ENCODE measurements around the gene ABL1.

ABL1 gene

DNA sequence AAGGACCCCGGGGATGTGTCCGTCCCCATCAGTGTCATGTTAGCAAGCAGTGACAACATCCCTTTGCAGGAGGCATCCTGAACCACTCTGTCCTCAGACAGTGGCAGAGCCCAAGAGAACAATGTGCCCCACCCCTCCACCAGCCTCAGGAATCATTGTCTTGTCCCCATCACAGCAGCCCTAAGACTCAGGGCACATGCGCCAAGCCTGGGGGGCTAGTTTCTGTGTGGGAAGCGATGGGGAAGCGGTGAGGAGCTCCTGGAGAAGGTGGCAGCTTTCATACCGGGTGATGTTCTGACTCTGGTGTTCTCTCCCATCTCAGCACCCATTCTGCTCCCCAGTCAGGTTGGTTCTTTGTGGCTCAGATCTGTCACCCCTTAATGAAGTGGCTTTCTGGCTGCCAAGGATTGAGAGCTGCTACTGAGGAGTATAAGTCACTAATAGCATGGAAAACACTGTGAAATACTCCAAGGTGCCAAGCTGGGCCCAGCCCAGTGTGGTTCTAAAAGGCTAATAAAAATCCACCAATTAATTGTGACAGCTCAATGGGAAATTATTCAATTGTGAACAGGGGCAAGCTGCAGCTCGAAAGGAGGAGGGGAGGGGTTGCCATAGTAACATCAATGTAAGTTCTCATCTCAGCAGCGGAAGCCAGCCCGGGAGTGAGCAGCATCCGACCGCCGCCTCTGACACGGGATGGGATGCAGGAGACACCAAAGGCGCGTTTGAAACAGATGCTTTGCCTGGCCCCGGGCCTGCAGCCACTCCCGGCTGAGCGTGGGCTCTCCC lies 56.8 kb downstream of the ABL1 start:
- DNase-seq (ENCODE audit: low read depth), result no peak

DNA sequence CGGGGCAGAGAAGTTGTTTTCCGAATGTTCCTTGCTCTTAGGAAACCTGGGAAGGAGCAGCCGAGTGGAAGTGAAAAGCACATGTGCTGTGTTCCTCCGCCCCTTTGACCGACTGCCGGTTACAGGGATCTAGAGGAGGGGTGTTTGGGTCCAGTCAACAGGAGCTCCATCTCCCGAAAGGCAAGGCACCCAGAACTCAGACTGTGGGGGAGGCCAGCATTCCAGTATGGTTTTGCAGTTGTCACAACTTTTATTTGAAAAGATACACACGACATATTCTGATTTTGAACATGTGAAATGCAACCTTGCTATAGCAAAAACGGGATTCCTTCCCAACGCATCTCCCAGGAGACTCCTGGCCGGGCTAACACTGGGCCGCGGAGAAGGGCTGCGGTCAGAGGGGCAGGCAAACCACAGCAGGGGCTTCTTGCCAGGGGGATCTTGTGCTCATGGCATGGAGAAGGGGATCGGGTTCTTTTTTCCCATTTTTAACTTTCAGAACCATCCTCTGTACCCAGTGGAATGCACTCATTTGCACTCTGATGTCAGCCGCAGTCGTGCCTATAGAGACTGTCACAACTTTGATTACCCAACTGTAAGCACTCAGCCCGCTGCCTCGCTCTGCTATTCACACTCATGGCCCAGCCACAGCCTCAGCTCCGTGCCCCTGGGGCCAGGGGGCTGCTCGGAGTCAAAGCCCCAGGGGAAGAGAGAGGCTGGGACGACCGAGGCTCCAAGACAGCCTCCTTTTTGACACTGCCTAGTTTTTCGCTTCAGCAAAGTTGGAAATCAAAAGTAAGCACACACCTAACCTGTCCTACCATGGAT lies 57.6 kb downstream of the ABL1 start:
- DNase-seq (ENCODE audit: low read depth), result no peak

DNA sequence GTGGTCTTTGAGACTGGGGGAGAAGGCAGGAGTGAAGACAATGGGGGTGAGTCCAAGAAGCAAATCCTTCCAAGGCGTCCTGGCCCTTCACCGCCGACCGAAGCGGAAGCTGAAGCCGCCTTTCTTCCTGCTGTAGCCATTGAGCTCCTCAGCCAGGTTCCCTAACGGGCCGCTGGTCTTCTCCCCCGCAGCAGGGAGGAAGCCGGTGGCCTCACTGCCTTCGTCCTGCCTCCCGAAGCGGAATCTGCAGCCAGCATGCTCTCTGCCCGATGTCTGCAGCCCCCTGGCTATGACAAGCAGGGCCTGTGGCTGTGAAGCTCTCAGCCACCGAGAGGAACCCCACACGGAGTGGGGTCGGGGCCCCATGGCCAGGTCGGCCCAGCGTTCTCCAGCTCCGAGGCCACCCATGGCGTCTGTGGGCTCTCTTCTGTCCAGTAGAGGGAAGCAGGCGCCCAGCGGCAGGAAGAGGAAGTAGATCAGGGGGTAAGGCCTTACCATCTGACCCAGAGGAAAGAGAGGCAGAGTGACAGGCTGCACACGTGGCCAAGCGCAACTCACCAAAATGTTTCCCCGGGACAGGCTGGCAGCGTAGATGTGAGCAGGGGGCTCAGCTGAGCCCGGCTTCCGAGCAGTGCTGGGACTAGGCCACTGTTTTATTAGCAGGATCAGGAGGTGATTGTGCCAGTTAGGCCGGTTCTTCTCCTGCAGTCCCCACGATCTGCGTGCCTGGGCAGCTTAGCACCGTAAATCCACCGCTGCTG lies 58.5 kb downstream of the ABL1 start:
- no peak for DNase-seq (ENCODE audit: low read depth)

DNA sequence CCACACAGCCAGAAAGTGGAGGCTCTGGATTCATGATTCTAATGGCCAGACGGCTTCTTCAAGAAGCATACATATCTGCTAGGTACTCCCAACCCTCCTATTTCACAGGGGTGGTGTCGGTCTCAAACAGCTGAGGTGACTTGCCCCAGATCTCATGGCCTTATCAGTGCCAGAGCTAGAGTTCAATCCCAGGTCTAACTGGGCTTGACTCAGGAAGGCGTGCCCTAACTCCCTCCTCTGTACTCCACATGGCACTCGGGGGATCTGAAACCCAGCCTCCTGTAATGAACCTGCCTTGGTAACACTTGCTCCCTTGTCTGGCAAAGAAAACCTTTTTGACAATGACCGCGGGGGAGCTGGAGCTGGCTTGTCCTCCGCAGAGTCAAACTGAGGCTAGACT lies 59.5 kb downstream of the ABL1 start:
- DNase-seq (ENCODE audit: low read depth), result no peak

DNA sequence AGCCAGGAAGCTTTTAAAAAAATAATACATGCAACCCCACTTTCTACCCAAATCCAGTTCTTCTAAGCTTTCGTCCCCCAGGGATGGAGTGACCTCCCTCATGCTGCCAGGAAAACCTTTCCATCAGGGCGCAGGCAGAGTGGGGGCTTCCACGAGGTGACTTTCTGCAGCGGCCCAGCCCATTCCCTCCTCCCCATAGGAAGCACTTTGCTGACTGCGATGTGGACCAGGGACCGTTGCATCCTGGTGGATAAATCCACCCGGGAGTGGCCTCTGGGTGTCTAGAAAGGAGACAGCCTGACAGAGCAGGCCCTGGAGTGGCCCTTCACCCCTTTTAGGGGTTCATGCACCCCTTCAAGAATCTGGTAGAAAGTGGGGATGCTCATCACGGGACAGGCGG lies 60.0 kb downstream of the ABL1 start:
- no peak for DNase-seq (ENCODE audit: low read depth)

DNA sequence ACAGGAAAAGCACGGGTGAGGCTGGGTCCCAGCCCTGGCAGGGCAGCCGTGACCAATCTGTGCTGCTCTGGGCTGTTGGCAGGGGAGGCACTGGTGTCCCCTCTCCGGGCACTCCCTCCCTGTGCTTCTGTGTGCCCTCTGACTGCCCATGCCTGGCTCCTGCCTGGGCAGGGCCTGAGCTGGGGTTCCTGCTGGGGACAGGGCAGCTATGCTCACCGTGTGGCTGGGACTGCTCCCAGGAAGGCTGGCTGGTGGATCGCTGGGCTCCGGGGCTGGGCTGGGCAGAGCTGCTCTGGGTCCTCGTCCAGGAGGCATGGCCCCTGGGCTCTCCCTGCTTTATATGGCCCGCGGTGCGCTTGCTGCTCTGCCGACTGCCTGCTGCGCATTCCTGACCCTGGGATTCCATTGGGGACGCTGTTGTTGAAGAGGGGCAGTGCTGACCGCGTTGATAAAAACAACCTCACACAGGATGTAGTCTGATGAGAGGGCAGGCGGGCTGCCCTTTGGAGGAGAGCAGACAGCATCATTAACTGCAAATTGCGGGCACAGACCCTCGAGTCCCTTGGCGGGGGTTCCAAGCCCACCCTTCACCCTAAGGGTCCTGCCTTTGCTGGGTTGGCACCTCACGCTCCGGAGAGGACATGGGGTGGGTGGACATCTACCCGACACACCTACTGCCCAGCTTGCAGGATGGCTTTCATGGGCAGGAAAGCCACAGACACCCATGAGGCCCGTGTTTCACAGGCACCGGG lies 60.6 kb downstream of the ABL1 start:
- no peak for DNase-seq (ENCODE audit: low read depth)

DNA sequence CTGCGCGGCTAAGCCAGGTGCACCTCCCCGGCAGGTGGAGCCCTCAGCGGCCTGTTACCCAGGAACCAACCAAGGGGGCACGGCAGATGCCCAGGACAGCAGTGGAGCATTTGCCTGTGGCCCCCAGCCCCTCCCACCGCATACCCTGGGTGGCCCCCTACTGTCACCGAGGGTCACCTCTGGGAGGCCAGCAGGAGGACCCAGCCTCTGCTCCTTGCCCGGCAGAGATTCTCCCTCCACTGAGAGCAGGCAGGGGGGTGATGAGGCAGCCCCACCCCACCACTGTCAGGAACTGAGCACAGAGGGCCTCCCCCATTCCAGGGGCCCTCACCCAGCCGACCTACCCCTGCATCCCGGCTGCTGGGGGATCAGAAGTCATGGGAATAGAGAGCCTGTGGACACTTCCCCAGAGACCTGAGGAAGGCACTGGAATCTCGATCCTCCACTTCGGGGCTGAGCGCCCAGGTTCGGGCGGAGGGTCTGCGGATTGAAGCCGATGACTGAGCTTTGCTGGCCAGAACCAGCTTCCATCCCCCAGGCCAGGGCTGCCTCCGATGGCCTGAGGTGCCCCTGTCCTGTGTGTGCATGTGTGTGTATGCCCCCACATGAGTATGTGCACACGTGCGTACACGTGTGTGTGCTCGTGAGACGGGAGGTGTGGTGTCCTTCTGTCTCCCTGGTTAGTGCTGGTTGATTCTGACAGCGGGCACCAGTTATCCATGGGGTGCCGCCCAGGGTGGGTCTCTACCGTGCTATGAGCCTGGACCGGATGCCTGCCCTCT lies 61.4 kb downstream of the ABL1 start, which contains the start of gene QRFP:
TSS of gene QRFP (minus strand) at position 580 of the 782 bp plus-strand sequence. CDS start 2,974 bp downstream, outside the sequence.
- DNase-seq (ENCODE audit: low read depth), result no peak

DNA sequence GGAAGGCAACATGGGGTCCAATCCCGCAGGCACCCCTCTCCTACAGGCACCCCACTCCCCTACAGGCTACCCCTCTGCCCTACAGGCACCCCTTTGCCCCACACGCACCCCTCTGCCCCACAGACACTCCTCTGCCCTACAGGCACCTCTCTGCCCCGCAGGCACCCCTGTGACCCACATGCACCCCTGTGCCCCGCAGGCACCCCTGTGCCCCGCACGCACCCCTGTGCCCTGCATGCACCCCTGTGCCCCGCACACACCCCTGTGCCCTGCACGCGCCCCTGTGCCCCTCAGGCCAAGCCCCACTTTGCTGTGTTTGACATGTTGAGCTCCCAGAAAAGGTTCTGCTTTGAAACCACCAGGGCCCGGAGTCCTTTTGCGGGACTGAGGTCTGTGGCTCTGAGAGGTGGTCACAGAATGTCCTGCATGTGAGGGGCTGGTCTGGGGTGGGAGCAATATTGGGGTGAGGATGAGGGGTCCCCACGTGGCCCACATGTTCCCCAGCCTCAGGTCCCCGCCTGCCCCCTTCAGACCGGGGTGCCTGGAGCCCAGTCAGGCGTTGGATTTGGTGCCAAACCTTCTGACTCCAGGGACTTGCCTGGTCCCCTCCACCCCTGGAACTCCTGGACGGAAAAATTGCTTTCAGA lies 62.2 kb downstream of the ABL1 start:
- no peak for DNase-seq (ENCODE audit: low read depth)

DNA sequence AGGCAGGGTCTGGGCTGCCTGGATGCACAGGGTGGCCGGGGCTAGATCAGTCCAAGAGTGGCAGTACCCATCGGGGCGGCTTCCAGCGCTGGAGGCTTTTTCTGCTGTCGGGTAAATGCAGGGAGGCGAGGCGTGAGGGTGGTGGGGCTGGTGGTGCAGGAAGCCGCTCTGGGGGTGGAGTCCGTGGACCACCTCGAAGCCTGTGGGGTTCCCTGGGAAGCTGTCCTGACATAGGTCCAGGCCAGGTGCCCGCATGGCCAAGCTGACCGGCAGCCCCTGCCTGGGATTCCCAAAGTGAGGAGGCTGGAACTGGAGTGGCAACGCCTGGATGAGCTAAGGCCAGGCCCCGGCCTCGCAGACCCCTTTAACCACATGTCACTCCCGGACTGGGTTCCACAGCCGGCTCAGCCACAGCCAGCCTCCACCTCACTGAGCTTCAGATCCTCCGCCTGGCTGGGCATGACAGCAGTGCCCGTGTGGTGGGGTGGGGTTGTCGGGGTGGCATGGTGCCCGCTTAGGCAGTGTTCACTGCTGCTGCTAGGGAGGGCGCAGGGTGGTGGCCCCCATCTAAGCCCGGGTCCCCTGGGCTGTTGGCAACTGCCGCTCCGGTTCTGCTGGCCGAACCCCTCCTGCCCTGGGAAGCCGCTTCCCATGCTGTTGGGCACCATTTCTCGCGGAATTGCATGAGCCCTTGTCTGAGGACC lies 62.9 kb downstream of the ABL1 start:
- no peak for DNase-seq (ENCODE audit: low read depth)

DNA sequence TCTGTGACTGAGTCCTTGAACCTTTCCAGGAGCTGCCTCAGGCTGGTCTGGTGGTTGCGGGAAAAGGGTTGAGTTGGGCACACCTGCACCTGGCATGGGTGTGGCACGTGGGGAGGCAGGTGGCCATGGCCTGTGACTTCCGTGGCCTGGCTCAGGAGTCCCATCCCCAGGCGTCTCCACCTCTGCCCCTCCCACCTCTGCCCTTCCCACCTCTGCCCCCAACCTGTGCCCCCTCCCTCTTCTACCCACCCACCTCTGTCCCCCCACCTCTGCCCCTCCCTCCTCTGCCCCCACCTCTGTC lies 63.4 kb downstream of the ABL1 start:
- no peak for DNase-seq (ENCODE audit: low read depth)

DNA sequence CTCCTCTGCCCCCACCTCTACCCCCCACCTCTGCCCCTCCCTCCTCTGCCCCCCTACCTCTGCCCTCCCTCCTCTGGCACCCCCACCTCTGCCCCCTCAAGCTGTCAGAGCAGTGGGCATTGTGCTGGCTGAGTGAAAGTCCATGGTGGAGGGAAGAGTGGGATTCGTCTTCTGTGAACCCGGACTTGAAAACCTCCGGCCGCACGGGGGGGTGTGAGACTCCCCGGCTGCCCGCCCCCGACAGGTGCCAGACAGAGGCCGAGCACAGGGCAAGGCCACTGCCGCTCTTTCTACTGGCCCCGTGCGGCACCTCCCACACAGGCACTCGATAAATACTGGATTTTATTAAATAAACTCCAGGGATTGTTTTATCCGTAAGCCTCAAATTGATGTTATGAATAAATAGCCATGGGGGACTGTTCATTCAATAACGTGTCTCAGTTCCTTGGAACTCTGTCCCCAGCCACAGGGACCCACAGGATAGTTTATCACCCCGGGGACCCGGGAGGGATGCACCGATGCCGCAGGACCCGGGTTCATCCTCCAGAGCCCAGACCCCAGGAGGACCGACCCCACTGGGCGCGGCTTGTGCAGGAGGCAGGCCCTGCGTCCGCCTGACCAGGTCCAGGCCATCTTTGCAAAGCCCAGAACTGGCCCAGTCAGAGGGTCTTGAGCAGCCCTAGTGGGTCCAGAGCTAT lies 64.1 kb downstream of the ABL1 start:
- DNase-seq (ENCODE audit: low read depth), result no peak

DNA sequence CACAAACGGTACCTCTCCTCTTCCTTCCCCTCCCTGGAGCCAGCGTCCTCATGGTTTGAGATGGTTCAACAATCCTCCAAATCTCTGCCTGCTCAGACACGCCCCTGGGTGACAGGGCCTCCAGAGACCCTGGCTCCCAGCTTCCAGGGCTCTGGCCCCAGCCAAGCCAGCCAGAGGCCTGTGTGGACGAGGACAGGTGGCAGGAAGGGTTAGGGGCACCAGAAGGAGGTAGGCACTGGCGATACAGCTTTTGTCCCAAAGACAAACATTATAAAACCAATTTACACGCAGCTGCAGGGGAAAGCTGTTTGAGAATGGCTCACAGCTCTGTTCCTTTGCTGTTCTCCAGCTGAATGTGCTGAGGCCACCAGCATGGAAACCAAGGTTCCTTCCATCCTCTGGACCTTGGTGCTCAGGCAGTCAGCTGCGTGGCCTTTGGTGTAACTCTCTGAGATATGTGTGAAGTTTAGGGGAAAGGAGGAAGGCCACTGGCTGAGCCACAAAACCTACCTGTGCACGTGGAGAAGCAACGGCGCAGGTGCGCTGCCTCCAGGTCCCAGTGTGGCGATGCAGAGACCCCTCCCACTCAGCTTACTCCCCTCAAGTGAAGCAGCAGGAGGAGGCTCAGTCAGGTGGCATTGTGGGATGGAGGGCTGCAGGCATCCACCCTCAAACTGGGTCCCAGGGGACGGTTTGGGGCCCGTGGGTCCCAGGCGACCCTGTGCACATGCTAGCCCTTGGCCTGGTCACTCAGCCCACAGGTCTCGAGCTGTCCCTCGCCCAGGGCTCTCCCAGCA lies 65.8 kb downstream of the ABL1 start:
- no peak for DNase-seq (ENCODE audit: low read depth)

DNA sequence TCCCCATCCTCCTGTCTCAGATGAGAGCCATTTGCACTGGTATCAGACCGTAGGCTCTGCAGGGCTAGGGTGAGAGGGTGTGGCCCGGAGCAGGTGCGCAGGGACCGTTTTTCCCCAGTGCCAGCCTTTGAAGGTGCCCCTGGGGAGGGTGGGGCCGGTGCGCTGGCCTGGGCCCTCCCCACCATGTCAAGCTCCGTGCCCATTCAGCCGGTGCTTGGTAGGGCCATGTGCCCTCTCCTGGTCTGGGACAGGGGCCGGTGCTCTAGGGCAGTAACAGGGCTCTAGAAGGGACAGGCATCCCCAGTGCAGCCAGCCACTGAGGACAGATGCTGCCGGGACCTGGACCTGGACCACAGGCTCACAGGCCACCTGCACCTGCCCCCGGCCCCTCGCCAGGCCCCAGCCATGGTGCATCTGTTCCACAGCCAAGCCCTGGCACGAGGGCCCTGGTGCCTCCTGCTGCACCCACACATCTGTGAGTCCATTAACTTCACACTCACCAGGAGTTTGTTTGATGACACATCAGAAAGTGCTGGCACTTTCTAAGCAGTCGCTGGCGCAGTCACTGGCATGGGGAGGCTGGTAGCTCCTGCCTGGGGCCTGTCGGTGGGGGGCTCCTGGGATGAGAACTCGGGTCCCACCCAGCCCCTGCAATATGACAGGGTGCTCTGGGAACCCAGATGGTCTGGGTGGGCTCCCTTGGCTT lies 66.6 kb downstream of the ABL1 start:
- no peak for DNase-seq (ENCODE audit: low read depth)

DNA sequence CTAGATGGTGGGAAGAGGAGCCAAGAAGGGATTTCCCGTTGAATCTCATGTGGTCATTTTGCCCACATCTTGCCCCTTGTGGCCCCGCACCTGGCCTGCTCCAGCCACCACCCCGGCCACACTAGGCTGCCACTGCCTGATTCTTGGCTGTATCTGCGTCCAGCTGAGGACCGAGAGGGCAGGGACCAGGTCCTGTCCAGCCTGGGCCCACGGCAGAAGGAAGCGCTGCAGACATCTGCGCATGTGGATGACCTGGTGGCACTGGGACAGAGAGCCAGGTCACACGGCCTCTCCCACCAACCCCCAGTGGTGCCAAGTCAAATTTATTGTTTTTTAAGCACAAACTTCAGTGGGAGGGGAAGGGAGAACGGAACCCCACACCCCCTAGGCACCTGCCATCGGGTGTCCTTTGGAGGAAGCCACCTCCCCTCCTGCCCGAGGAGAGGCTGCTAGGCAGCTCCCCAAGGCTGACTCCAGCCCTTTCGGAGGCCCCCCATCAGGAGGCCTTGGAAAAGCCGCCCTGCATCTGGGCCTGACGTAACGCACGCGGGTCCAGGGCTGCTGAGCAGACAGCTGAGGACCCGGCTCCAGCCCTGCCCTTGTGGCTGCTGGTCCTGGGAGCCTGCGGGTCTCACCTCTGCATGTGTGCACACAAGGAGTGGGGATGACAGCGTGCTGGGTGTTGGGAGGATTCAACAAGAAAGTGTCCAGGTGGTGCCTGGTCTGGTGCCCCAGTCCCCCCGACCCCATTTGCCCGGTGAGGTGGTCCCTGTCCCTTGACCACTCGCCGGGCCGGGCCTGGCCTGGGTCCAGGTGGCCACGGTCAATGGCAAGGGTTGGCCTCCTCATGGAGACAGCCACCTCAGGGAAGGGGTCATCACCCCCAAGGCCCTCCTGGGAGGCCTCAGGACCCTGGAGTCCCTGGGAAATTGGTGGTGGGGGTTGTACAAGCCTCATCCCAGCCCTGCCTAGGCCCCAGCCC lies 67.4 kb downstream of the ABL1 start:
- no peak for DNase-seq (ENCODE audit: low read depth)

DNA sequence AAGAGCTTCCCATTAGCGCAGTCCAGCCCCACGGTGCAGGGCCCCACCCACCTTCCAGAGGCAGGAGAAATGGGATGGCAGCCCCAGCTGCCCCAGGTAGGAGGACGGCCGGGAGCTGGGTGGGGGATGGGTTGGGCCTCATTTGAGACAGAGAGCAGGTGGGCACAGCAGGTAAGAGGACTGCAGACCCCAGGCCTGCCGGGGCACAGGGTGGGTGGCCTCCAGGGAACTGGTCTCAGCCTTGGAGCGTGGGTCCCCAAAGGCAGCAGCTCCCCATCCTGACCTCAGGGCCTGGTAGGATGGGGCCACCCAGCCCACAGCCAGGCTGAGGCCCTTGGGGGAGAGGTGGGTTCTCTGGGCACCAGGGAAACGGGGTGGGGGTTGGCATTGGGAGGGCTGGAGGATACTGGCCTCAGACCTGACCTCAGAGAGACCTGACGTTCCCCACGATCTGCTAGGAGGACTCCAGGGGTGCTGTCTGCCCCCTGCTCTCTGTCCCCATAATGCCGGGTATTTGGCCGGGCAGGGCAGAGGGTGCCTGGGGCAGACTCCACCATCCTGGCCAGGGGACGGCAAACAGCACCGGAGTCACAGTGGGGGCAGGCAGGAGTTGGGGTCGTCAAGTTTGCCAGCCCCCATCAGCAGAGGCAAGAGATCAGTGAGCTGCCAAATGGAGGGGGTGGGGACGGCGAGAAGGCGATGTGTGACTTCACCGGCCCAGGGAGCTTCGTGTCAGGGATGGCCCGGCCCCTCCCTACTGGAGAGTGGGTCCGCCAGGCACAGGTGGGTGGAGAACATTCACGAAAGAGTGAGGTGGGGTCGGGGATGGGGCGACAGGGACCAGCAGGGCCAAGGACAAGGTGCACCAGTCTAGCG lies 68.4 kb downstream of the ABL1 start:
- no peak for DNase-seq (ENCODE audit: low read depth)
